HG02943 (cell line): ENCODE results near the gene CEACAM7.
"Not testable (repeated sequence)": the region's sequence is repeated elsewhere in the genome, so short reads cannot be mapped to it uniquely, and the experiment has no call there.

Experiments used
- ATAC-seq: cut with Tn5 transposase; IDR thresholded peaks from one replicate; pipeline ENCODE4 v1.9.1; 2021; ENCODE audit warnings: mild to moderate bottlenecking, low read depth, moderate library complexity; ENCODE audit not compliant: unreplicated experiment

The CEACAM7 gene

GRCh38 chr19:41688098-41688497 lies at the start of gene CEACAM7:
Gene CEACAM7, minus strand, starts transcription at chr19:41688270. Its CDS starts 105 bp downstream, at chr19:41688165.
- ATAC-seq = no peak

GRCh38 chr19:41735071-41735600 lies 47.1 kb upstream of the CEACAM7 start:
- no peak for ATAC-seq

GRCh38 chr19:41734585-41734984 lies 46.5 kb upstream of the CEACAM7 start:
- ATAC-seq = no peak

- no peak for ATAC-seq
Measured at GRCh38 chr19:41734156-41734555, 46.1 kb upstream of the CEACAM7 start.

- ATAC-seq = no peak
Measured at GRCh38 chr19:41726493-41726892, 38.4 kb upstream of the CEACAM7 start.

- ATAC-seq = no peak
Measured at GRCh38 chr19:41720103-41720502, 32.0 kb upstream of the CEACAM7 start.

- ATAC-seq = no peak
Measured at GRCh38 chr19:41718761-41719160, 30.7 kb upstream of the CEACAM7 start.

GRCh38 chr19:41714598-41714997 lies 26.5 kb upstream of the CEACAM7 start:
- ATAC-seq = no peak

GRCh38 chr19:41711376-41712261 lies 23.5 kb upstream of the CEACAM7 start:
- no peak for ATAC-seq

- ATAC-seq = no peak
Measured at GRCh38 chr19:41709951-41710645, 22.0 kb upstream of the CEACAM7 start.

GRCh38 chr19:41709516-41709915 lies 21.4 kb upstream of the CEACAM7 start:
- not testable (repeated sequence) for ATAC-seq

GRCh38 chr19:41708481-41708880 lies 20.4 kb upstream of the CEACAM7 start, which contains the start of gene CEACAM5:
Gene CEACAM5, plus strand, starts transcription at chr19:41708626. Its CDS starts 106 bp downstream, at chr19:41708732.
- ATAC-seq = no peak

- no peak for ATAC-seq
Measured at GRCh38 chr19:41707871-41708371, 19.9 kb upstream of the CEACAM7 start.

GRCh38 chr19:41707502-41707812 lies 19.4 kb upstream of the CEACAM7 start:
- ATAC-seq = no peak

- ATAC-seq = no peak
Measured at GRCh38 chr19:41706741-41707501, 18.9 kb upstream of the CEACAM7 start.

- ATAC-seq = no peak
Measured at GRCh38 chr19:41705393-41706174, 17.5 kb upstream of the CEACAM7 start.

- no peak for ATAC-seq
Measured at GRCh38 chr19:41703602-41704293, 15.7 kb upstream of the CEACAM7 start.

- no peak for ATAC-seq
Measured at GRCh38 chr19:41702171-41702651, 14.1 kb upstream of the CEACAM7 start.
